K562 (cell line): Measurements from ENCODE around the gene DNAJC2. TPM values are rescaled to one million over a fixed set of nuclear protein-coding genes. Genes with fewer than 3 reads are reported as not detected.

Experiments used
- CTBP1 ChIP-seq: fragments of 450-650 bp; IDR thresholded peaks from 2 replicates; pipeline ENCODE4 v1.6.1; 2016; ENCODE audit warnings: borderline replicate concordance
- DPF2 ChIP-seq: fragments of 450-650 bp; IDR thresholded peaks from 2 replicates; pipeline ENCODE4 v1.6.1; 2016
- KDM1A ChIP-seq, 2 experiments: fragments of 450-650 bp; IDR thresholded peaks; 2 replicates each; pipeline ENCODE4 v1.6.1; 2016; ENCODE audit warnings: mild to moderate bottlenecking in 2 of 2
- MED1 ChIP-seq: sonication (generic); formaldehyde crosslinking; IDR thresholded peaks from 2 replicates; pipeline ENCODE4 v1.8.1; 2023; ENCODE audit warnings: missing genetic modification reagents, borderline replicate concordance
- NR4A1 ChIP-seq, 2 experiments: fragments of 250-450 bp in 1 of 2; fragments of 450-650 bp in 1 of 2; sonication (Bioruptor Pico) in 1 of 2; IDR thresholded peaks; 2 replicates each; pipeline versions ENCODE4 v1.4.0 to v1.6.1; 2016 to 2020; ENCODE audit warnings: mild to moderate bottlenecking in 2 of 2, missing compliant biosample characterization in 1 of 2, missing genetic modification characterization in 1 of 2, moderate library complexity in 1 of 2
- PTTG1 ChIP-seq: fragments of 450-650 bp; IDR thresholded peaks from 2 replicates; pipeline ENCODE4 v1.6.1; 2016; ENCODE audit warnings: low read depth, mild to moderate bottlenecking, missing genetic modification characterization, missing compliant biosample characterization
- PYGO2 ChIP-seq: fragments of 450-650 bp; IDR thresholded peaks from 2 replicates; pipeline ENCODE4 v1.6.1; 2016; ENCODE audit warnings: mild to moderate bottlenecking, missing genetic modification characterization, moderate library complexity, missing compliant biosample characterization
- RBM39 ChIP-seq: fragments of 200-400 bp; formaldehyde crosslinking; optimal IDR thresholded peaks from 2 replicates; pipeline ENCODE3; 2018; ENCODE audit warnings: low read depth, low read length
- SOX6 ChIP-seq: fragments of 450-650 bp; IDR thresholded peaks from 2 replicates; pipeline ENCODE4 v1.6.1; 2014; ENCODE audit warnings: mild to moderate bottlenecking
- TAF9B ChIP-seq: fragments of 450-650 bp; IDR thresholded peaks from 2 replicates; pipeline ENCODE4 v1.6.1; 2018; ENCODE audit warnings: mild to moderate bottlenecking; ENCODE audit not compliant: partially characterized antibody
- ZC3H8 ChIP-seq: fragments of 450-650 bp; IDR thresholded peaks from 2 replicates; pipeline ENCODE4 v1.6.1; 2017
- ZKSCAN3 ChIP-seq: fragments of 250-450 bp; sonication (Bioruptor Pico); IDR thresholded peaks from 2 replicates; pipeline ENCODE4 v1.4.0; 2020
- polyA plus RNA-seq, 8 experiments: library from polyadenylated mRNA; depleted of rRNA in 4 of 8; stranded (reverse) in 5 of 8; unstranded in 3 of 8; fragments of >200 nt; fragmentation: Nextera tagmentation in 2 of 8; fragmentation: Illumina TruSeq in 1 of 8; extraction: Ambion mirVana in 2 of 8; extraction: Trizol in 1 of 8; gene quantifications; 2 replicates each; pipeline versions ENCODE4 v1.2.1 to v1.2.3, GENCODE V29; 2011 to 2014; ENCODE audit warnings: inconsistent platforms in 1 of 8, missing spikeins in 1 of 8
- total RNA-seq, 7 experiments: library from RNA; depleted of rRNA in 6 of 7; stranded (reverse); fragments of >200 nt in 6 of 7; fragmentation: Illumina TruSeq in 2 of 7; extraction: Trizol in 2 of 7; gene quantifications; 2 replicates each; pipeline versions ENCODE4 v1.2.1 to v1.2.3, GENCODE V29; 2011 to 2021; ENCODE audit warnings: low replicate concordance in 1 of 7
- TF ChIP-seq, protein P1 (sequence below): sonication (generic); formaldehyde crosslinking; IDR thresholded peaks from 2 replicates; pipeline ENCODE4 v1.8.0; 2022; ENCODE audit warnings: mild to moderate bottlenecking, missing genetic modification reagents
- TF ChIP-seq, protein P2 (sequence below): sonication (generic); formaldehyde crosslinking; IDR thresholded peaks from 2 replicates; pipeline ENCODE4 v1.8.0; 2022; ENCODE audit warnings: mild to moderate bottlenecking, low read depth, missing genetic modification reagents
- TF ChIP-seq, protein P3 (sequence below): fragments of 250-450 bp; sonication (Bioruptor Pico); IDR thresholded peaks from 2 replicates; pipeline ENCODE4 v1.5.0; 2021

The DNAJC2 gene
- total and polyA plus RNA-seq, 9 of the 15 experiments (the other 6 are each of a cell fraction or from before 2014, with no cell fraction given), result 40.2 to 157 (median 92.1) TPM

DNA sequence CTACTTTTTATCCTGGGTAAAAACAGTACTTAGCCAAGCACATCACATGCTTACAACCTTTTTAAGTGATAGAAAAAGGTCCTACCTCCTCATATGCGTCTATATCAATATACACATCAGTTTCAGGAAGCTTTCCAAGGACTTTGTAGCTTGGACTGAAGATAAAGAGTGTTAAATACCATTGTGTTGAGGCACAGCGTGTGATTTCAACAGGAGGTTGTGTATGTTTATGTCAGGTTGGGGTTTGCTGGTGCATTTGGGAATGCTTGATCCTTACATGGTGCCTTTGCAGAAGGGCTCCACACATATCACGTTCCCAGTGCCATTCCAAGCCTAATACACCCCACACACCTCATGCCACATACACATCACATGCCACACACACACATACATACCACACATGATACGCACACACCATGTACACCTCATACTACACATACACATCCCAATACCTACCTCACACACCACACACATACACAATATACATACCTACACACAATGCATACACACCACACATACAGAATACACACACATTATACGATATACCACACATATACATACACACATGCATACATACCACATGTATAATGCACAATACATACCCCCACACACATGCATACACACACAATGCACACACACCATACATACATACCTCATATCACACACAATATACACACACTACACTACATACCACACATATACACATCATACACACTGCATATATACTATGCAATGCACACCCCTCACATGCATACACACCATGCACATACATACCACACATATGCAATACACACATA, 36.0 kb upstream of the DNAJC2 start (continued):
- TF ChIP-seq PTTG1 (tag) (no peak), KDM1A (IDR thresholded peaks at IDR 0.05) (peak in 1 of 2 experiments; percentile 41; a peak in 1 of 4 replicates), CTBP1 (no peak), ZC3H8 (no peak), TAF9B (peak; percentile 38), DPF2 (no peak), RBM39 (no peak), PYGO2 (tag) (no peak), ZKSCAN3 (no peak), MED1 (CRISPR knock-in tag) (no peak), NR4A1 (CRISPR knock-in tag; IDR thresholded peaks at IDR 0.05) (no peak), NR4A1 (tag; IDR thresholded peaks at IDR 0.05) (no peak), SOX6 (0 out of 2 replicates have a peak, but pooled peaks have one; percentile 18)
- TF ChIP-seq, protein P1, sequence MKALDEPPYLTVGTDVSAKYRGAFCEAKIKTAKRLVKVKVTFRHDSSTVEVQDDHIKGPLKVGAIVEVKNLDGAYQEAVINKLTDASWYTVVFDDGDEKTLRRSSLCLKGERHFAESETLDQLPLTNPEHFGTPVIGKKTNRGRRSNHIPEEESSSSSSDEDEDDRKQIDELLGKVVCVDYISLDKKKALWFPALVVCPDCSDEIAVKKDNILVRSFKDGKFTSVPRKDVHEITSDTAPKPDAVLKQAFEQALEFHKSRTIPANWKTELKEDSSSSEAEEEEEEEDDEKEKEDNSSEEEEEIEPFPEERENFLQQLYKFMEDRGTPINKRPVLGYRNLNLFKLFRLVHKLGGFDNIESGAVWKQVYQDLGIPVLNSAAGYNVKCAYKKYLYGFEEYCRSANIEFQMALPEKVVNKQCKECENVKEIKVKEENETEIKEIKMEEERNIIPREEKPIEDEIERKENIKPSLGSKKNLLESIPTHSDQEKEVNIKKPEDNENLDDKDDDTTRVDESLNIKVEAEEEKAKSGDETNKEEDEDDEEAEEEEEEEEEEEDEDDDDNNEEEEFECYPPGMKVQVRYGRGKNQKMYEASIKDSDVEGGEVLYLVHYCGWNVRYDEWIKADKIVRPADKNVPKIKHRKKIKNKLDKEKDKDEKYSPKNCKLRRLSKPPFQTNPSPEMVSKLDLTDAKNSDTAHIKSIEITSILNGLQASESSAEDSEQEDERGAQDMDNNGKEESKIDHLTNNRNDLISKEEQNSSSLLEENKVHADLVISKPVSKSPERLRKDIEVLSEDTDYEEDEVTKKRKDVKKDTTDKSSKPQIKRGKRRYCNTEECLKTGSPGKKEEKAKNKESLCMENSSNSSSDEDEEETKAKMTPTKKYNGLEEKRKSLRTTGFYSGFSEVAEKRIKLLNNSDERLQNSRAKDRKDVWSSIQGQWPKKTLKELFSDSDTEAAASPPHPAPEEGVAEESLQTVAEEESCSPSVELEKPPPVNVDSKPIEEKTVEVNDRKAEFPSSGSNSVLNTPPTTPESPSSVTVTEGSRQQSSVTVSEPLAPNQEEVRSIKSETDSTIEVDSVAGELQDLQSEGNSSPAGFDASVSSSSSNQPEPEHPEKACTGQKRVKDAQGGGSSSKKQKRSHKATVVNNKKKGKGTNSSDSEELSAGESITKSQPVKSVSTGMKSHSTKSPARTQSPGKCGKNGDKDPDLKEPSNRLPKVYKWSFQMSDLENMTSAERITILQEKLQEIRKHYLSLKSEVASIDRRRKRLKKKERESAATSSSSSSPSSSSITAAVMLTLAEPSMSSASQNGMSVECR (CRISPR knock-in tag), result no peak
- TF ChIP-seq, protein P2, sequence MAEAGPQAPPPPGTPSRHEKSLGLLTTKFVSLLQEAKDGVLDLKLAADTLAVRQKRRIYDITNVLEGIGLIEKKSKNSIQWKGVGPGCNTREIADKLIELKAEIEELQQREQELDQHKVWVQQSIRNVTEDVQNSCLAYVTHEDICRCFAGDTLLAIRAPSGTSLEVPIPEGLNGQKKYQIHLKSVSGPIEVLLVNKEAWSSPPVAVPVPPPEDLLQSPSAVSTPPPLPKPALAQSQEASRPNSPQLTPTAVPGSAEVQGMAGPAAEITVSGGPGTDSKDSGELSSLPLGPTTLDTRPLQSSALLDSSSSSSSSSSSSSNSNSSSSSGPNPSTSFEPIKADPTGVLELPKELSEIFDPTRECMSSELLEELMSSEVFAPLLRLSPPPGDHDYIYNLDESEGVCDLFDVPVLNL (CRISPR knock-in tag), result 0 out of 2 replicates have a peak, but pooled peaks have one; percentile 35
- TF ChIP-seq, protein P3, sequence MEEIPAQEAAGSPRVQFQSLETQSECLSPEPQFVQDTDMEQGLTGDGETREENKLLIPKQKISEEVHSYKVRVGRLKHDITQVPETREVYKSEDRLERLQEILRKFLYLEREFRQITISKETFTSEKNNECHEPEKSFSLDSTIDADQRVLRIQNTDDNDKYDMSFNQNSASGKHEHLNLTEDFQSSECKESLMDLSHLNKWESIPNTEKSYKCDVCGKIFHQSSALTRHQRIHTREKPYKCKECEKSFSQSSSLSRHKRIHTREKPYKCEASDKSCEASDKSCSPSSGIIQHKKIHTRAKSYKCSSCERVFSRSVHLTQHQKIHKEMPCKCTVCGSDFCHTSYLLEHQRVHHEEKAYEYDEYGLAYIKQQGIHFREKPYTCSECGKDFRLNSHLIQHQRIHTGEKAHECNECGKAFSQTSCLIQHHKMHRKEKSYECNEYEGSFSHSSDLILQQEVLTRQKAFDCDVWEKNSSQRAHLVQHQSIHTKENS (CRISPR knock-in tag), result no peak
